GM18858 (cell line): ENCODE measurements around the gene RAMACL.
"Not testable (repeated sequence)": the region's sequence is repeated elsewhere in the genome, so short reads cannot be mapped to it uniquely, and the experiment has no call there.

Experiments
- ATAC-seq: cut with Tn5 transposase; IDR thresholded peaks from one replicate; pipeline ENCODE4 v1.9.1; 2021; ENCODE audit not compliant: unreplicated experiment

RAMACL gene

DNA sequence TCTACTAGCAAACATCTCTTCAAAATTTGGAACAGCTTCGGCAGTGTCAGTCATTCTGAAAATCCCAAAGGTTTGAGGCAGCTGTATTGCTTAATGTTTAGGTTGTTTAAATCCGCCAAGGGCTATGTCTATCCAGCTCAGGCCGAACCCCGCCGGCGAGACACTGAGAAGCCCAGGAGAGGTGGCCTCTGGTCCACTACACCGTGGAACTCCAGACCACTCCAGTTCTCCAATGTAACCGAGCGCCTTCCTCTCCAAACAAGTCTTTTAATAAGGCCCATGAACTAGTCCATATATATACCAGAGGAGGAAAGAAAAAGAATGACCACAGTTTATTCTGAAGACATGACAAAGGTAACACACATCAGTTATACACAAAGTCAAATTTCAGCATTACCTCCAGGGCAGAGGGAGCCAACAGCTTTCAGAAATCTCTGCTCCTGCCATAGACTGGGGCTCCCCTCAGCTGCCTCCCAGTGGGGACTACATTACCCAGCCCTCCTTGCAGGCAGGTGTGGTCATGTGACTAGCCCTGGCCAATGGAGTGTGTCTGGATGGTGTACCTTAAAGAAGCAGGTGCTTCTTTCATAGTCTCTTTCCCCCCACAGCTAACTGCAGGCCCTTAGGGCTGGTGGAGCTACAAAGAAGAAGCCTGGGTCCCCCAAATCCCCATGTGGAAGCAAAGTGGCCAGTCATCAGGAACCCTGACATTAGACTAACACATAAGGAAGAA, at the start of gene RAMACL:
TSS of gene RAMACL (minus strand) at position 255 of the 733 bp plus-strand sequence. CDS start at position 54, 201 bp downstream.
- ATAC-seq, result peak; percentile 67

DNA sequence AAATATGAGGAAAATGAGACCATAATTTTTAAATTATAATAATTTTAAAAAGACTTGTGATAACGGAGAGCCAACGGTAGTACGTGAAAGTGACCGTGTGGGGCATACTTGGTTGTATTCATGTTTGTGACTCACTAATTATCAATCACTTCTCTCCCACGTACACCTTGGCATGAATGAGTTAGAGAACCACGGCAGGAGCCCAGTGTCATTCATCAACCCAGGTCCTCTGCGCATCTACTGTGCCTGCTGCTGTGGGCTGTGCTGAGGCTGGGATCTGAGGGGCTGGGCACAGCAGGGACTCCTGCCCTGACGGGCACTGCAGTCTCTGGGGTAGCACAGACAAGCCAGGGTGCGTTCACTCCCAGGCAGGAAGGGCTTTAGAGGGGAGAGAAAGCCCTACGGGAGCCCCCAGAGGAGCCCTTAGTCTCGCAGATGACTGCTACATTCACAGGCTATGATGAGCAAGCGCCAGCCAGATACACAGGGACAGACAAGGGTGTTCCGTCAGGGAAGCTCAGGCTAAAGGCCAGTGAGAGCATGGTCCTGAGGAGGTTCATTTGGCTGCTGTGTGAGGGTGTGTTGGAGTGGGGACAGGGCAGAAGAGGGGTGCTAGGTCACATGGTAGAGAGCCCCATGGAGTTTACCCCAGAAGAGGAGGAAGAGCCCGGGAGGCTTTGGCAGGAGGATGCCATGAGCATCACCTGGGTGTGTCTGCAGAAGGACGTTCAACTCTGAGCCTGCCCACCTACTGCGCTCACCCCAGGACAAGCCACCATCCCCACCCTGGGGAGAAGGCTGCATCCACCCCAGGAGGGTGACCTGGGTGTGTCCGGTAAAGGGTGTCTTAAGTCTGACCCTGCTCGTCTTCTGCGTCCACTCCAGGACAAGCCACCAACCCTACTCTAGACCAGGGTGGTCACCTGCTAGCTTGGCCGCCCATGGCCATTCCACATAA, 48.8 kb upstream of the RAMACL start:
- ATAC-seq, result no peak

DNA sequence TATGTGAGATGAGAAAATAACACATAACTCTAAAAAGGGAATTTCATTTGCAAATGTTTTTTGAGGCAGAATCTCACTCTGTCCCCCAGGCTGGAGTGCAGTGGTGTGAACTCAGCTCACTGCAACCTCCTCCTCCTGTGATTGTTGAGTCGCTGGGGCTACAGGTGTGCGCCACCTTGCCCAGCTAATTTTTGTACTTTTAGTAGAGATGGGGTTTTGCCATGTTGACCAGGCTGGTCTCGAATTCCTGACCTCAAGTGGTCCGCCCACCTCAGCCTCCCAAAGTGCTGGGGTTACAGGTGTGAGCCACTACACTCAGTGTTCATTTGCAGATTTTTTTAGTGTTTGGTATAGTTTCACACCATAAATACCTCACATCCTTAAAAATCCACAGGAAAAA, 48.1 kb upstream of the RAMACL start:
- not testable (repeated sequence) for ATAC-seq

DNA sequence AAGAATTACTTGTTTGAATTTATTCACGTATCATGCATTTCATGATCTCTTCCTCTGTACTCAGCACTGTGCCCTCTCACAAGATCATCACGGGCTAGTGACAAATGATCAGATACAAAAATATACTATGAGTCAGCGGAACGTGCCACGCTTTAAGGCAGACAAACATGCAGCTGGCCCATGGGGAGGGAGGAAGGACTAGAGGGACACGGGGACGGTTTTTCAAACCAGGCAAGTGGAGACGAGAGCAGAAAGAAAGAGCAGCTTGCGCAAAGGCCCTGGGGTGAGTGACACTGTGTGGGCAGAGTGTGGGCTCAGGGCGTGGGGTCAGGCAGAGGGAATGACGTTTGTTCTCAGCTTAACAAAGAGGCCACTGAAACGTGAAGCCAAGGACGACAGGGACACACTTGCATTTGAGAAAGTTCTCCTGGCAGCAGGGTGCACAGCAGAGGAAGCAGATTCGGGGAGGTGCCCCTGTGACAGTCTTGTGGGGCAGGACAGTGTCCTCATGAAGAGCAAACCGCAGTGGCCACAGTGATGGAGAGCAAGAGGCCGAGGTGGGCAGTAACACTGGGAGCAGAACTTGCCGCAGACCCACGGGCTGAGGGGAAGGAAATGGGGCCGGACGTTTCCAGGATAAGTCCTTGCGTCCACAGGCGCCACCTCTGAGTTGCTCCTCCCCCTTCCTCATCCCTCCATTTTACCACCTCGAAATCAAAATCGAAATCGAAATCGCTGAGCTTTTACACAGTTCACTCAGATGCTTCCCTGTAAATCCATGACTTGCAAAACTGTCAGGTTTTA, 47.5 kb upstream of the RAMACL start:
- ATAC-seq, result no peak

DNA sequence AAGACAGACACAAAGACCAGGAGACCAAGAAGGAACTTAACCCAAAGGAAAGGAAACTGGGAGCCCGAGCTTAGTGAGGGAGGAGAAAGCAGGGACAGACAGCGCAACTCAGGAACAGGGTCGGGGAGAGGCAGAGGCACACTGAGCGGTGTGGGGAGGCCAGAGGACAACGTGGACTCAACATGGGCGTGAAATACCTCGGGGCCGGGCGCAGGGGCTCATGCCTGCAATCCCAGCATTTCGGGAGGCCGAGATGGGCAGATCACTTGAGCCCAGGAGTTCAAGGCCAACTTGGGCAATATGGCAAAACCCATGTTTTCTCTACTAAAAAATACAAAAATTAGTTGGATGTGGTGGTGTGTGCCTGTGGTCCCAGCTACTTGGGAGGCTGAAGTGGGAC, 46.3 kb upstream of the RAMACL start:
- ATAC-seq, result no peak

DNA sequence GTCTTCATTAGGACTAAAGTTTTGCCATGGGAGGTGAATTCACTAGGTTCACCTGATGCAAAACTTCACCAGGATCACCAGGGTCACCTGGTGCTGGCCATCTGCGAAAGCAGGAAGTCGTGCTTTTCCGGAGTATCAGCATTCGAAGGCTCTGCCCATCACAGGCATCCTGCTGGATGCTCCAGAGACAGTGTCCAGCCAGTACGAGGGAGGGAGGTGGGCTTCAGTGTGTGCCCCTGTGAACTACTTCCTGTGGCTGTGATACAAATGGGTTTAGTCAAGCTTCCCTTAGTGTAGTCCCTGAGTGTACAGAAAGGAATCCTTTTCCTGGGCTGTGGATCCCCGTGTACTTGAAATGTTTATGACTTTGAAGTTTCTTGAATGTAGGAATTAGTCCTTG, 44.0 kb upstream of the RAMACL start:
- no peak for ATAC-seq

DNA sequence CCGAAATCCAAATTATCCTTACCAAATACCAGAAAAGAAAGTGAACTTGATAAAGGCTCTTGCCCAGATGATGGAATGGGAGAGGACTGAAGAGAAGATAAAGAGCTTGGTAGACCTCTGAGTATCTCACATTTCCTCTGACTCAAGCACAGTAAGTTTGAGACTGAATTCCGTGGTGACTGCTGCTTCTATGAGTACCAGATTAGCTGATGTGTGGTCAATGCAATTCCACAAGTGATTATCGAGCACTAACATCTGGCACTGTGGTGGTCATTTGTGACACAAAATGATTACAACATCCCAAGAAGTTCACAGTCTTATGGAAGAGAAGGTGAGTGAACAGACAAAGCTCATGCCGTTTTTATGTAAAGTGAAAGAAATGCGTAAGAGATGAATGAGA, 43.1 kb upstream of the RAMACL start:
- no peak for ATAC-seq

DNA sequence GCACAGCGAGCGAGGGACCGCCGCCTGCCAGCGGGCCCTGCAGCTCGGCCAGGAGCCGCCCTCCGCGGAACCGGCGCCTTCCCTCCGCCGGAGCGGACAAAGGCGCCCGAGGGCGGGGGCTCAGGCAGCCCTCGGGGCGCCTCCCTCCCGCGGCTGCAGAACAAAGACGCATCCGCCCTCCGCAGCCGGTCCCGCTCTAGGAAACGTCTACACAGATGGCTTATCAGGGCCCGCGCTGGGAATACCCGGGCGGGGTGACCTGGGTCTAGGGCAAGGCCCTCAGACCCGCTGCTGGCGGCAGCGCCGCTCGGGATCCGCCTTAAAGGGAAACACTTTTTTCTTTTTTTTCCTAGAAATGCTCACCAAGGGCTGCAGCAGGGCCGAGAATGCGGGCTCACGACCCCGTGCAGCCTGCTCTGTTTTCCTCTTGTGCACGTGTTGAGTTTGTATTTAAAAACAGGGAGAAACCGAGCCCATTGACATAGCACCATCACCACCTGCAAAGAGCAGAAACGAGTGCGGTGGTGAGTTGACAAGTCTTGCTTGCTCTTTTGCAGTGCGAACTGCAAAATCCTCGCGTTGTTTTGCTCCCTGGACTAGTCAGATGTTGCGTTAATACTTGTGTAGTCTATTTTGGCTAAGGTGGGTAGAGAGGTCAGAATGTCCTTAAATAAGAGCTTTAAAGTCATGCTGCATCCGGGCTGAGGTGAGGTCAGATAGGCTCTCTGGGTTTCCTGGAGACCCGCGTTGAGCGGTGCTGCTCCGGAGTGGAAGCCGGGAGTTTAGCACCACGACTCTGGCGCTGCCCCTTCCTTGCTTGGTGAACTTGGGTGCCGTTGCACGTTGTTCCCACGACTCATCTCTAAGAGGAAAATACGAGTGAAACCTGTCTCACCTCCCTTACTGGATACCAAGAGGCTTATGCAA, 41.7 kb upstream of the RAMACL start:
- peak; percentile 21 for ATAC-seq

DNA sequence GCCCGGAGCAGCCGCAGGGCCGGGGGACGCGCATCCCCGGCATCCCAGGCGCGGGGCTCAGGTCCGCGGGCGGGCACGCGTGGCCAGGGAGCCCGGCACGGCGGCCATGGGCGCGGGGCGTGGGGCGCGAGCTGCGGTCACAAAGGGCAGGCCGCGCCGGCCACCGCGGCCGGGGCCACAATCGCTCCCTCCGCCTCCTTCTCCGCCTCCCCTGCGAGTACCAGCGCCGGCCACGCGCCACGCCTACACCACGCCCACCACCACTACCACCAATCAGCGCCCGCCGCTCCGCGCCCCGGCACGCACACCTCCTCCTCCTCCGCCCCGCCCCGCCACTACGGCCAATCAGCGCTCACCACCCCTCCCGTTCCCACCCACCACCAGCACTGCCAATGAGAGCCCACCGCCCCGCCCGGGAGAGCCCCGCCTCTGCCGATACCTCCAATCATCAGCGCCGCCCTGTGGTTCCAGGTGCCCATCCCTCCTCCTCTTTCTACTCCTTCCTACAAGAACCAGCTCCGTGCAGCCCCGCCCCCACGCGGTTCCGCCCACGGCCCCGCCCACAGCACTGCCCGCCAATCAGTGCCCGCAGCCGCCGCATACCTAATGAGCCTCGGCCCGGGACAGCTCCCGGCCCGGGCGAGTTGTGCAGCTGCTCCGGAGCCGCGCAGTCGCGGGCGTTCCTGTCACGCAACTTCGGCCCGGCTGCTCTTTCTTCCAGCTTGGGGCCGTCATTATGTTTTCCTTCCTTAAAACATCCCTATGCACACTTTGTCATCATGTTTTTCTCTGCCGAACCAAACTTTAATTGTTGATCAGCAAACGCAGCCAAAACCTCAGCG, 40.8 kb upstream of the RAMACL start, which contains the start of gene RPS6KA2:
TSS of gene RPS6KA2 (minus strand) at position 219 of the 842 bp plus-strand sequence. CDS start 232 bp downstream, outside the sequence.
- peak; percentile 82 for ATAC-seq

DNA sequence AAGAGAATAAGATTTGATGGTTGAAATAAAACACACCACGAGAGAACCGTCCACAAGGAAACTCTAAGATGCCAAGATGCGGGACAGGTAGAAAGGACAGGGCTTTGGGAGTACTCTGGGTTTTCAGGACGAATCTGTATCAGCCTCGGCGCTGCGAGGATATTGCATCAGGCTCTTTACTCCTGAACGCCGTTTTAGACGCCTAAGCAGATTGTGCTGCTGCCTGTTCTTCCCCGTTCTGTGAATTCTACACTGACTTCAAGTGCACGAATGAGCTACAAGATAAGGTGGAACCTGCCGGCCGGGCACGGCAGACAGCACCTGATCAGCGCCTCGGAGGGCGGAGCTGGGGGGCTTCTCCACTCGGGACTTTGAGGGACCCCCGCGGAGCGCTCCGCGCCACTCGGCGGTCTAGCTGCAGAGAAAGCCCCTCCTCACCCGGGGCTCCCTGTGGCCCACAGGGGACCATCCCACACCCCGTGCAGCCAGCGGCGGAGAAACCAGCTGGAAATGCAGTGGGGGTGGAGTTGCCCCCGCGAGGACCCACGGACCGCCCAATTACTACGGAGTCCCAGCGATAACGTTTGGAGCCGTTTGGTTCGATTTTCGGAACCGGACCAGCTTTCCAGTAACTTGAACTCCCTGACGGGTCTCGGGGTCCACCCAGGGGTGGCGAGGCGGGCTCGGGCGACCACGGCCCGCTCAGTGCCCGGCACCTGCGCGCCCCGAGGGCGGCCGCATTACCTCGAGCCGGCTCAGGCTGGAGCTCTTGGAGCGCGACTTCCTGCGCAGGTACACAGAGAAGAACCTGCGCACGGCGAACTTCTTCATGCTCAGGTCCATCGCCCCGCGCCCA, 39.9 kb upstream of the RAMACL start:
- ATAC-seq, result no peak

DNA sequence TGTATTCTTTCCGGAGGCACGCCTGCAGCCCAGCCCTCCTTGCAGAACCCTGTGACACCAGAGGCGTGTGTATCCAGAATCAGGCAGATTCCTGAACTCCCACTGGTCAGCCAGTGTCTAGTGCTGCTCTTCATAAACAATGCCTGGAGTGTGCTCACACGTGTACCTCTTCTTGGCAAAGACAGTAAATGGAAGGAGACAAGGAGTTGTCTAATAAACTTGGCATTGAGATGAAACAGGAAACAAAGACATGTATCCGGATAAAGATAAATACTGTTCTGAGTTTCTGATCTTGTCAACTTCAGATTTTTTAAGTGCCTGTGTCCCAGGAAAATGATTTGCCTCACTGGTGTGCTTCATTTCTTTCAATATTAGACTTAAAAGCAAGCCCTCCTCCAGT, 38.9 kb upstream of the RAMACL start:
- no peak for ATAC-seq

DNA sequence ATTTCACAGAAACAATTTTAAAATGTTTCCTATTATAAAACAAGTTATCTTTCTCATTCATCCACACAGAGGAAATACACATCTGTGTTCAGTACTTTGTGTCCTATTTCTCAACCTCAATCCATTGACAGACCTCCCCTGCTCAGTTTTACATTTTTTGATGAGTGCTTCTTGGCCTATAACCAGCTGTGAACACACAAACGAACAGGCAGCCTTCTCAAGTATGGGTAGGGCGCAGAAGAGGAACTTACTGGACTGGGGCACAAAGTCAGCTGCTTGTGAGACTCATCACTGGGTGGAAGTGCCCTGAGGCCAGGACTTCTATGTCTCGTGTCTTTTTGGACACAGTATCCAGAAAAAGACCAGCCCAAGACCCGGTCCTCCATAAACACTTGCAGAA, 37.8 kb upstream of the RAMACL start:
- no peak for ATAC-seq

DNA sequence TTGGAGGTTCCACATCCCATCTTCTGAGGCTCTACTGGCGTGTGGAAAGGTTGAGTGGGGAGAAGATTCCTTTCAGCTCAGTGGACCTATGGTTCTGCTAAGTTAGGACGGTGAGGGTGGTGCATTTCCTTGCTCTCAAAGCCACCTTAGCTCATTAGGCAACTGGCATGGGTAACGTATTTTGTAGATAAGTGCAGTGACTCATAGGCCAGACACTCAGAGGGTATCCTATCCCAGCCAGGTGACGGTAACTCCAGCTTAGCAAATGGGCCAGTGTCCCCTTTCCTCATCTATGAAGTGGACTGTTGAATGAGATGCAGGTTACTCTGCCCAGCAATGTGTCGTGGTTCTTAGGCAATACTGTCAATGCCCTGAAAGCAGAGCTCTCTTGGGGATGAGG, 36.8 kb upstream of the RAMACL start:
- no peak for ATAC-seq

DNA sequence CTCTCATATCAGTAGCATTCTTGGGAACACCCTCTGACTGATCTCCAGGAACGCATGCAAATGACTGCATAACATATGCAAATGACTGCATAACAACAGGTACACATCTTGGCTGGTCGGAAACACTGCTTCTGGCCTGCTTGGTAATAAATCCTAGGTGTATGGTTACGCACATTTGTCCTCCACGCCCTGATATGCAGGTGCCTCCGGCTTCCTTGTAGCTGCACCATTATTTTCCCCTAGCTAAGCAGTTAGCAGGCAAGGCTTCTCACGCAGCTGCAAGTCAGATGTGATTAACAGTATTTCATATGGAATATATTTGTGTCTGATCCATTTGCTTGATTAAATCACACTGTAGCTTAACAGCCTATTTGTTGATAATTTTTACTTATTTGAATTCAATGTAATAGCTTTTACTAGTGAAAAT, 34.6 kb upstream of the RAMACL start:
- no peak for ATAC-seq

DNA sequence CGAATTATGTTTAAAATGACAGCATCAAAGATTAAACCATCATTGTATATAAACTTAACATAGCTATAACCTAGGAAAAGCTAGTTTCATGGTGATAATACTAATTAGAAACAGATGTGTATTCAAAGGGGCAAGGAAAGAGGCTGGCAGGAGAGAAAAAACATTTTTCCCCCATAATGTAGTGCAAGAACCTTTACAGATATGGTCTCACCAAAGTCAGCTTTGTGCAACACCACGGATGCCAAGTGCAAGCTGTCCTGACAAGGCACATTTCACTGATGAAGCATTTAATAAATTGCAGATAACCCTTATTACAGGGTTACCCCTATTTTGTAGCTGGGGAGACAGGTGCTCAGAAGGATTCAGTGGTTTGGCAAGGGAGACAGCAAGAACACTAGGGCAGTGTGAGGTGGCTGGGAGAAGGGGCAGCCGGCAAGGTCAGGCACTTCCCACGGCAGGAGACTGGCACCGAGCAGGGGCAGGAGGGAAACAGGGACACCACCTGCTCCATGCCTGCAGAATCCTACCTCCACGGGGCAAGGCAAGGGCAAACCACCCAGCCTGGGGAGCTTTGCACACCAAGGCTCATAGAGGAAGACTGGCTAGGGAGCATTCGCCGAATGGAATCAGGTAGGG, 34.1 kb upstream of the RAMACL start:
- ATAC-seq, result no peak

DNA sequence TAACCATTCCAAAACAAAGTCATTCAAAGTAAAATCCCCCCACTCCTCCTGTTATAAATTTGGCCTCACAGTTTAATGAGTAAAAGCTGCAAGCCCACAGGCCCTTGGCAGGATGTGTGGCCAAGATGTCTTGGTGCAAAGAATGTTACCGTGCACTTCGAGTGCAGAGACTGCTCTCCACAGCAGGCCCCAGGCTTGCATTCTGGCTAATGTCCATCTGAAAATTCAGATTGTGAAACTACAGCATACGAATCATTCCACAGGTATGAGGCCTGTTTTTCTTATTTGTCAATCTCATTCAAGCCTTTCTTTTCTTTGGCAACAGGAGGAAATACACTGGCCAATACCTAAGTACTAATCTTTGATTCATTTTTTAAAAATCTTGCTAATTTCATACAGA, 33.4 kb upstream of the RAMACL start:
- ATAC-seq, result no peak

DNA sequence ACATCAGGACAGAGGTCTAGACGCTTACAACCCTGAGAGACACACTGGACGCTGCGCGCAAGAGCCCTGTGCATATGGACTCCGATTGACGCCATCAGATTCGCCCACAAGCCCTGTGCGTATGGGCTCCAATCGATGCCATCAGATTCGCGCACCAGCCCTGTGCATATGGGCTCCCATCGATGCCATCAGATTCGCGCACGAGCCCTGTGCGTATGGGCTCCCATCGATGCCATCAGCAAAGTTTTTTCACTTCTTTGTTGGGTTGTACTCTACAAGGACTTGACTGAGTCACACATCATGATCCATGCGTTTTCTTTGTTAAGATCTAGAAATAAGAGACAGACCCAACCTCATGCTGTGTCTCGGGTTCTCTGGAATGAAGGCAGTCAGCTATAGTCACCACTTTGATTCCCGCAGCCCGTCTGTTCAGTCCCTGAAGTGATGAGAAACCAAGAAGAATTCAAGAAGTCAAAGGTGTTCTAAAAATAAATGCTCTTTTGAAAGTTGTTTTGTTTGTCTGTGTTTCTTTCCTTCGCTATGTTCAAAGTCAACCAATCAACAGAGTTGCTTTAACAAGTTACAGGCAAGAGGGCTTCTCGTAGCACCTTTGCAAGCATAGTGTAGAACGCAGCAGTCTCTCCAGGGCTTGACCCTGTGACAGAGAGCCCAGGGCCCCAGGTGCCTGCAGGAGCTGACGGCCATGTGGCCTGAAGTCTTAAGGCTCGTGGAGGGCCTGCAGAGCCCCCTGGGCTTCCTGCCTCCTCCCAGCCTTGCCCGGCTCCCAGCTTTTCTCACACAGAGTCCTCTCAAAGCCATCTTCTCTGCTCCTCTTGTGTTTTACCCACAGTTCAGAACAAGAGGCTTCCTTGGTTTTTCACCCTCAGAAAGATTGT, 32.6 kb upstream of the RAMACL start:
- no peak for ATAC-seq
